8988T (cell line): Measurements from ENCODE around the gene PCCB.
"Not testable (repeated sequence)": the region's sequence is repeated elsewhere in the genome, so short reads cannot be mapped to it uniquely, and the experiment has no call there.

Source experiments
- DNase-seq: peaks from one replicate; pipeline ENCODE4 v3.0.0; 2011

PCCB gene

GRCh38 chr3:136330900-136331299, 80.8 kb downstream of the PCCB start:
- DNase-seq: no peak

GRCh38 chr3:136332302-136332701, 82.2 kb downstream of the PCCB start:
- DNase-seq: no peak

- no peak for DNase-seq
Measured at GRCh38 chr3:136332776-136333175, 82.6 kb downstream of the PCCB start.

GRCh38 chr3:136334209-136334608, 84.1 kb downstream of the PCCB start:
- DNase-seq: no peak

GRCh38 chr3:136334726-136335125, 84.6 kb downstream of the PCCB start:
- not testable (repeated sequence) for DNase-seq

GRCh38 chr3:136336329-136337100, 86.4 kb downstream of the PCCB start:
- DNase-seq: no peak

- DNase-seq: no peak
Measured at GRCh38 chr3:136343446-136343845, 93.3 kb downstream of the PCCB start.

GRCh38 chr3:136343873-136344555, 93.9 kb downstream of the PCCB start:
- DNase-seq: no peak

GRCh38 chr3:136346486-136346885, 96.3 kb downstream of the PCCB start:
- no peak for DNase-seq

GRCh38 chr3:136350132-136350531, 100.0 kb downstream of the PCCB start:
- no peak for DNase-seq

- DNase-seq: no peak
Measured at GRCh38 chr3:136350557-136350956, 100.4 kb downstream of the PCCB start.

- no peak for DNase-seq
Measured at GRCh38 chr3:136351351-136351750, 101.2 kb downstream of the PCCB start.

- DNase-seq: no peak
Measured at GRCh38 chr3:136351905-136352304, 101.8 kb downstream of the PCCB start.

- no peak for DNase-seq
Measured at GRCh38 chr3:136353461-136353860, 103.3 kb downstream of the PCCB start.

- no peak for DNase-seq
Measured at GRCh38 chr3:136366289-136366688, 116.1 kb downstream of the PCCB start.

- not testable (repeated sequence) for DNase-seq
Measured at GRCh38 chr3:136375800-136376199, 125.7 kb downstream of the PCCB start.

- DNase-seq: no peak
Measured at GRCh38 chr3:136377508-136377907, 127.4 kb downstream of the PCCB start.

- DNase-seq: no peak
Measured at GRCh38 chr3:136378011-136378410, 127.9 kb downstream of the PCCB start.
